BLaER1 (cell line): Measurements from ENCODE around the gene KLF14.
A peak's percentile ranks its signal among the peaks of the same experiment; 100 is the strongest.

Experiments
- H3K27ac ChIP-seq: shearing (Covaris generic); formaldehyde crosslinking; 2 replicates; pipeline ENCODE4 v1.8.1; 2022
- H3K27me3 ChIP-seq: shearing (Covaris generic); formaldehyde crosslinking; 2 replicates; pipeline ENCODE4 v1.8.1; 2022
- H3K36me3 ChIP-seq: shearing (Covaris generic); formaldehyde crosslinking; 2 replicates; pipeline ENCODE4 v1.8.1; 2022
- H3K4me1 ChIP-seq: shearing (Covaris generic); formaldehyde crosslinking; 2 replicates; pipeline ENCODE4 v1.8.1; 2022
- H3K4me2 ChIP-seq: shearing (Covaris generic); formaldehyde crosslinking; 2 replicates; pipeline ENCODE4 v1.8.1; 2022
- H3K4me3 ChIP-seq: shearing (Covaris generic); formaldehyde crosslinking; 2 replicates; pipeline ENCODE4 v1.8.1; 2022
- H3K9ac ChIP-seq: shearing (Covaris generic); formaldehyde crosslinking; 2 replicates; pipeline ENCODE4 v1.8.1; 2022
- H3K9me3 ChIP-seq: shearing (Covaris generic); formaldehyde crosslinking; 2 replicates; pipeline ENCODE4 v1.8.1; 2022
- H4K20me1 ChIP-seq: shearing (Covaris generic); formaldehyde crosslinking; 2 replicates; pipeline ENCODE4 v1.8.1; 2022
- Cebpa-rat ChIP-seq: shearing (Covaris generic); IDR thresholded peaks from 2 replicates; pipeline ENCODE4 v1.8.1; 2022

KLF14 gene

GRCh38 chr7:130748531-130749389 lies 14.8 kb upstream of the KLF14 start:
- no peaks in the 10 kb centered on the region for H3K4me1 ChIP-seq
- H3K27me3 ChIP-seq, result no peaks in the 10 kb centered on the region
- H3K4me2 ChIP-seq, result no peak overlapping the region
- no peak overlapping the region for H3K9ac ChIP-seq
- TF ChIP-seq Cebpa-rat, result no peak
- no peak overlapping the region for H3K27ac ChIP-seq
- no peaks in the 10 kb centered on the region for H3K9me3 ChIP-seq
- no peaks in the 10 kb centered on the region for H4K20me1 ChIP-seq
- no peaks in the 10 kb centered on the region for H3K36me3 ChIP-seq
- no peak overlapping the region for H3K4me3 ChIP-seq

GRCh38 chr7:130741331-130741995 lies 7.5 kb upstream of the KLF14 start:
- no peaks in the 10 kb centered on the region for H3K4me1 ChIP-seq
- no peak overlapping the region for H3K27ac ChIP-seq
- H3K4me3 ChIP-seq, result no peak overlapping the region

DNA sequence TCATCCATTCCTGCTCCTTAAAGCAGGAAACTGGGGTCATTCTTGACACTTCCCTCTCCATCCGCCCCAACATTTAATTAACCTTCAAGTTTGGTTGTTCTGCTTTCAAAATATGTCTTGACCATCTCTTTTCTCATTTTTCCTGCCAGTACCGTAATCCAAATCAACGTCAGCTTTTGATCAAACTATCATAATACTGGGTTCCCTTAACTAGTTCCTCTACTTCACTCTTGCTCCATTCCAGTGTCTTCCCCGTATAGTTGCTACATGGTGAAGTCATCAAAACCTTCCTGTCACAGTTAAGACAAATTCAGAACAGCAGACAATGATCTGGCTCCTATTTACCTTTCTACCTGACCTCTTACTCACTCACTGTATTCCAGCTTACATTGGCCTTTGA lies 6.6 kb upstream of the KLF14 start:
- Histone ChIP-seq H3K4me3 (no peak overlapping the region), H3K27me3 (peaks cover 27% of the 10 kb centered on the region), H3K9me3 (no peaks in the 10 kb centered on the region), H3K36me3 (no peaks in the 10 kb centered on the region), H3K9ac (no peak overlapping the region), H4K20me1 (no peaks in the 10 kb centered on the region; the same call in 1 of the 2 replicates), H3K27ac (no peak overlapping the region), H3K4me2 (no peak overlapping the region), H3K4me1 (no peaks in the 10 kb centered on the region)
- TF ChIP-seq Cebpa-rat, result no peak

More at GRCh38 chr7:130741331-130741995, 7.5 kb upstream of the KLF14 start:
- Histone ChIP-seq H4K20me1 (no peaks in the 10 kb centered on the region), H3K36me3 (no peaks in the 10 kb centered on the region), H3K27me3 (peaks cover 18% of the 10 kb centered on the region), H3K9me3 (no peaks in the 10 kb centered on the region), H3K4me2 (no peak overlapping the region), H3K9ac (no peak overlapping the region)
- TF ChIP-seq Cebpa-rat, result no peak

- H4K20me1 ChIP-seq, result peaks cover 23% of the 10 kb centered on the region
- peaks cover 15% of the 10 kb centered on the region for H3K9me3 ChIP-seq
- H3K4me2 ChIP-seq, result no peak overlapping the region
- H3K27ac ChIP-seq, result no peak overlapping the region
- no peaks in the 10 kb centered on the region for H3K36me3 ChIP-seq
- no peak overlapping the region for H3K4me3 ChIP-seq
- no peak for TF ChIP-seq Cebpa-rat
- H3K4me1 ChIP-seq, result peaks cover 14% of the 10 kb centered on the region; the same call in 1 of the 2 replicates
- no peak overlapping the region for H3K9ac ChIP-seq
- H3K27me3 ChIP-seq, result peaks cover 65% of the 10 kb centered on the region
These were observed 2.4 kb upstream of the KLF14 start for GRCh38 chr7:130736298-130736900.

DNA sequence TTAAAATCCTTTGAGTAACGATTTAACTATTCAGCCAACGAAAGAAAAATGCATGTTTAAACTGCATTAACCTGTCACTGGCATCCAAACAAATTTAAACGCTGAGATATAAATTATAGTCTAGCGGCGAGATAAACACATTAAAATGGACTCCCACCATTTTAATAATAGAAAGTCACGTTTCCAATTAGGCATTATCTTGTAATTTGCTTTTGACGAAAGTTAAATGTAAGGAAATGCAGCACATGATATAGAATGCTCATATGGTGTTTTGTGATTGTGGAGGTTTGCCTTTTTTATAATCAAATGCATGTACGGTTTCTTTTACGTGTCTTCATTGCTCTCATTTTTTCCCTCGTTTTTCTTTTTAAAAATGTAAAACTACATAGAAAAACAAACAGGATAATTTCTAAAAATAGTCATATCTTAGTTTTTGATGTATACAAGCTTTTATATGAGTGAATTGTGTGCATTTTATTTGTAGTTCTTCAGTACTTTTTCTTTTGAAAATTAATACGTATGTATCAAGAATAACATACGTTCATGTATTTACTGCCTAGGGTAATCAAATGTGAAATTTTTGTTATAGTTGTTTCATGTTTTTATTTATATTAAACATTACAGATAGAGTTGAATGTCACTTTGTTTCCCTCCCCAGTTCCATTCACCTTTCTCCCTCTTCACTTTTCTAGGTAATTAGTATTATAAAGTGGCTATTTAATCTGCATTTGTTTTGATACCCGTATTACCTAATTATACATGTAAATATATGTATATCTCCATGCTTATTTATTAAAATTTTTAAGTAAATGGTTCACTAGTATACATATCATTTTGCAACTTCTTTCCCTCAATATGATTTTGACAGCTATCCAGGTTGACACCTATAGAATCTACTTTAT lies 1.1 kb upstream of the KLF14 start:
- Histone ChIP-seq H3K27ac (no peak overlapping the region), H3K27me3 (peaks cover 67% of the 10 kb centered on the region), H3K9ac (no peak overlapping the region), H3K4me3 (peak overlapping the region; percentile 65), H4K20me1 (peaks cover 23% of the 10 kb centered on the region), H3K36me3 (no peaks in the 10 kb centered on the region), H3K4me2 (peak overlapping the region; percentile 88), H3K9me3 (peaks cover 15% of the 10 kb centered on the region), H3K4me1 (peaks cover 14% of the 10 kb centered on the region; the same call in 1 of the 2 replicates)
- TF ChIP-seq Cebpa-rat, result no peak

DNA sequence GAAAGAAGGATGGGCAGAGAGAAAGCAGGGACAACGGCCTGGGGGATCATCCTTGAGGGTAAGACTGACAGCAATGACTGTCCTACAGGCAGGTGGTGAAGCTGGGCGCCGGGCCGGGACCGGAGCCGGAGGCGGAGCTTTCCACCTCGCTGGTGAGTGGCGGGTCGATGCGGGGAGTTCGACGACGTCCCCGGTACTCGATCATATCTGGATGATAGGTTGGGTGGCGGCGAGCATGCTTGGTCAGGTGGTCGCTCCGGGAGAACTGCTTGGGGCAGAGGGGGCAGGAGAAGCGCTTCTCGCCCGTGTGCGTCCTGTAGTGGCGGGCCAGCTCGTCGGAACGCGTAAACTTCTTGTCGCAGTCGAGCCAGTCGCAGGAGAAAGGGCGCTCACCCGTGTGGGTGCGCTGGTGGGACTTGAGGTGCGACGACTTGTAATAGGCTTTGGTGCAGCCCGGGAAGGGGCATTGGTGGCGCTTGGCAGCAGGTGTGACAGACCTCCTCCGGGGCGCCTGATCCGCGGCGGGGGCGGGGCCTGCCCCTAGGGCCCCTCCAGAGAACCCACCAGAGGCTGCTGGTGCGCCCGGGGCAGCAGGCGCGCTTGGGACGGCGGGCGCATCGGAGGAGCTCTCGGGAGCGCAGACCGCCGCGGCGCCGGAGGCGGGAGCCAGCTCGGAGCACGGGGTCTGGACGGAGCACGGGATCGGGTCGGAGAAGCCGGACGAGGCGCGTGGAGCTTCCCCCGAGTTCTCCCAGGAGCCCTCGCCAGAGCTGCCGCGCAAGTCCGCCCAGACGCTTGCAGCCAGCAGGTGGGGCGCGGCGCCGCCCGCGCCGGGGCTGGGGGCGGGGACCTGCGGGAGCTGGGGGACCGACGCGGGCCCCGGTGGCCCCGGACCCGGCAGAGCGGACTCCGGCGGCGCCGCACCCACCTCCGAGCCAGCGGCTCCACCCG lies 752 bp downstream of the KLF14 start:
- Histone ChIP-seq H3K36me3 (no peaks in the 10 kb centered on the region), H3K27ac (no peak overlapping the region), H3K9ac (no peak overlapping the region), H3K4me1 (peaks cover 14% of the 10 kb centered on the region; the same call in 1 of the 2 replicates), H3K4me3 (peak overlapping the region; percentile 65), H3K27me3 (peaks cover 67% of the 10 kb centered on the region), H3K9me3 (peaks cover 15% of the 10 kb centered on the region), H4K20me1 (peaks cover 23% of the 10 kb centered on the region), H3K4me2 (peak overlapping the region; percentile 88)
- TF ChIP-seq Cebpa-rat, result no peak

- H4K20me1 ChIP-seq, result no peaks in the 10 kb centered on the region
- H3K27ac ChIP-seq, result no peak overlapping the region
- no peak overlapping the region for H3K4me3 ChIP-seq
- no peaks in the 10 kb centered on the region for H3K4me1 ChIP-seq
- H3K27me3 ChIP-seq, result no peaks in the 10 kb centered on the region
- no peaks in the 10 kb centered on the region for H3K36me3 ChIP-seq
- H3K4me2 ChIP-seq, result no peak overlapping the region
- H3K9me3 ChIP-seq, result no peaks in the 10 kb centered on the region
- no peak for TF ChIP-seq Cebpa-rat
- no peak overlapping the region for H3K9ac ChIP-seq
These were observed 10.2 kb downstream of the KLF14 start for GRCh38 chr7:130723784-130724183.

GRCh38 chr7:130721486-130722277 lies 12.3 kb downstream of the KLF14 start:
- Histone ChIP-seq H3K4me1 (no peaks in the 10 kb centered on the region), H3K9ac (no peak overlapping the region), H3K9me3 (no peaks in the 10 kb centered on the region), H3K27me3 (no peaks in the 10 kb centered on the region), H3K27ac (no peak overlapping the region), H3K4me3 (no peak overlapping the region), H4K20me1 (no peaks in the 10 kb centered on the region), H3K36me3 (no peaks in the 10 kb centered on the region), H3K4me2 (no peak overlapping the region)
- TF ChIP-seq Cebpa-rat, result no peak
